GM18873 (cell line): ENCODE data around the gene ESF1.

Experiments
- ATAC-seq: cut with Tn5 transposase; IDR thresholded peaks from one replicate; pipeline ENCODE4 v1.9.1; 2021; ENCODE audit warnings: mild to moderate bottlenecking, moderate library complexity, moderate number of reproducible peaks; ENCODE audit not compliant: unreplicated experiment, low FRiP score

ESF1 gene

GRCh38 chr20:13681248-13682125, 103.2 kb downstream of the ESF1 start:
- ATAC-seq = peak; percentile 95

- no peak for ATAC-seq
Observed at GRCh38 chr20:13678944-13679343, 105.8 kb downstream of the ESF1 start.

GRCh38 chr20:13677241-13677640, 107.5 kb downstream of the ESF1 start:
- no peak for ATAC-seq

DNA sequence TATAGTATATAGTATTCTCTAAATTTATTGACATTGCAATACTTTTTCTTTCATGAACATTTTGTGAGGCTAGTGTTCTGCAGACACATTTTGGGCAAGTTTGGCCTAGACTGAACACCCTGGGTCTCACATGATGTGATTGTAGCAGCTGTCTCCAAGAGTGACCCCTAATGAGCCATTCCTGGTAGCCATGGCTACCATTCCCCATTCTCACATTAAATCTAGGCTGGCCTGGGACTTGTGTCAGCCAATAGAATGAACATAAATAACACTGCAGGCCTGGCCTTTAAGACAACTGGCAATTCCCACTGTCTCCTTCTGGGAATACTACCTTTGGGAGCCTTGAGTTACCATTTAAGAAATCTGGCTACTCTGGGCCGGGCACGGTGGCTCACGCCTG, 108.0 kb downstream of the ESF1 start:
- no peak for ATAC-seq

GRCh38 chr20:13672690-13673089, 112.0 kb downstream of the ESF1 start:
- ATAC-seq = no peak

DNA sequence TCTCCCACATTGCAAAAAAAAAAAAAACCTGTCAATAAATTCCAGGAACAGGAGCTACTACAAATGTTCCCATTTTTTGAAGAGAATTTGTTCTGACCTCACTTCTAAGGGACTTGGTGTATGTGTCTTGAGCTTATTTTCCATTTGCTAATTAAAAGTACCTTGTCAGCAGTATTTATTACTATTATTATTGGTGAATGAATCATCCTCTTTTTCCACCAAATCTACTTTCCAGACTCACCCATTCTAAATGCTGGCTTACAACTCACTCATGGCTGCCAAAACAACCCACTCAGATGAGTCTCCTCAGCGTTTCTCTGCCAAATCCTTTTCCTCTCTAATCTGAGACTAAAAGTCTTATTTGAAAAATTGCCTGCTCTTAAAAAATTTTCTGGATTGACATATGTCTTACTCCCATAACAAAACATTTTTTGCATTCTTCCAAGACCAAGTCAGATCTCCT, 112.8 kb downstream of the ESF1 start:
- ATAC-seq = no peak

DNA sequence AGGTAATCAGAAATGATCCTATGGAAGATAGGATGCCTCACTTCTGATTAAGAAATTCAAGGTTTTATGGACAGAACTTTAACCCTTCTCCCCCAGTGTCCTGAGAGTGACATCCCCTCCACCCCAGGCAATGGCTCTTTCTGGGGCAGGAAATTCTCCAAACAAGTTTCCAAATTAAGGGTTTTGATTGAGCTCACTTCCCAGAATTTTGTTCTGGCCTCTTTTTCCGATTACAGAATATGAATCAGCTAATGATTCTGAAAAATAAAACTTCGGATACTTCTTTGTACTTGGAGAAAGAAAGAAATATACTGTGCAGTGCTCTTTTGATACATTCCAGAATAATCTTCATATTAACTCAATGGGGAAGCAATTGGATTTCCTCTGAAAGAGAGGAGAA, 113.2 kb downstream of the ESF1 start:
- no peak for ATAC-seq

- ATAC-seq = no peak
Observed at GRCh38 chr20:13670160-13670559, 114.6 kb downstream of the ESF1 start.

DNA sequence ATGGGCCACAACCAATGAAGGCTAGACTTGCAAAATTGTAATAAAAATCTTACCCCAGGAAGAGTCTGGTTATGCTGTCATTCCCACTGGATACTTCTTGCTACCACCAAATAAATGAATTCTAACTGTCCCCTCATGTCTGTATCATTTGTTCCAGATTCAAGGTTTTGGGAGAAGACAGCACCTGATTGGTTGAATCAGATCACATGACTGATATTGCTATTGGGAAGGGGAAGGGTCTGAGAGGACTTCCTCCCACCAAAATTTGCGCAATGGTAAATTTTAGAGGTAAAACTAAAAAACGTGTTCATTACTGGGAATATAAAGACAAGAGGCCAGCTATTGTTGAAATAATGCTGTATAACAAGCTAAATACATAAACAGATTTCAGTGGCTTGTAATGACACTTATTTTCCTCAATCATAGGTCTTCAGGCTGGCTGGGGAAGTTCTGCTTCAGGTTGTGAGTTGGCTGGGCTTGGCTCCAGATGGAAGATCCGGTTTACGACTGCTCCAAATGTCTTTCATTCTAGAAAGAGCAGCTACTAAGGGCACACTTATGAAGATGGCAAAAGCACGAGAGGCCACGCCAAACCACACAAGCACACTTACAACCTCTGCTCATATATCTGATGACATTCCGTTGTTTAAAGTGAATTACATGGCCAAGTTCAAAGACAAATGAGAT, 118.9 kb downstream of the ESF1 start:
- no peak for ATAC-seq
